ENCODE measurements around the gene CKB. TPM values are rescaled to one million over a fixed set of nuclear protein-coding genes. Genes with fewer than 3 reads are reported as not detected.

The CKB gene
- total and polyA plus RNA-seq, 12 donors = 273 to 1,062 (median 632) TPM

DNA sequence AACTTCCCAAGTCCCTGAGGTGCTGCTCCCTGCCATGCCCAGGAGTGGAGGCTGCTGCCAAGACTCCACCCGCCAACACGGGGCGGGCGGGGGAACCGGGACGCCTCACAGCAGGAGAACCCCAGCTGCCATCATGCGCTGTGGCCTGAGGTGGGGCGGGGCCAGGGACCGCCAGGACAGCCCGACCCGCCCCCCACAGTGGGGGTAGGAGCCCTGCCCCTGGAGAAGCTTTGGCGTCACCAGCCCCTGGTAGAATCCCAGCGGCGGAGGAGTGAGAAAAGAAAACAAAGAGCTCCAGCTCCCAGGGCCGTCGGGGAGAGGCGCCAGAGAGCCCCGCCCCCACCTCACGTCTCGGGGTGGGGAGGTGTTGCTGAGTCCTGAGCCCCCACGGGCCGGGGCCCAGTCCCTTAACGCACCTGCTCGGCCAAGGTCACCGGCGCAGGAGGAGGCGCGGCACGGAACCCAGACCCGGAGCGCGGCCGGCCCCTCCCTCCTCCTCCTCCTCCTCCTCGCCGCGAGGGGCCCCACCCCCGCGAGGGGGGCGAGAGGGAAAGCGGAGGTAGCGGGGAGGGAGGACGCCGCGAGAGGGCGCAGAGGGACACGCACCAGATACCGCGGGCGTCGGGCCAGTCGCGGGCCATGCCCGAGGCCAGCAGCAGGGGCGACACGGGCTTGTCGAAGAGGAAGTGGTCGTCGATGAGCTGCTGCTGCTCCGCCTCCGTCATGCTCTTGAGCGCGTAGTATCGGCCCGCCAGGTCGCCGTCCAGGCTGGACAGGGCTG lies 1.8 kb downstream of the CKB start:
- H3K4me3 ChIP-seq = peak overlapping the region; percentile 48 to 63 (median 60)
- 2 to 6% methylated on average over 57 to 66 of the region's 66 CpGs for WGBS, 2 donors
- H3K27me3 ChIP-seq = peaks cover 0 to 42% (median 0%) of the 10 kb centered on the region in 7 donors
- H3K27ac ChIP-seq = peak overlapping the region; percentile 2 to 87 (median 74)
- H3K9me3 ChIP-seq = no peaks in the 10 kb centered on the region
- ATAC-seq (peak; percentile 28 to 61 (median 54)), DNase-seq (peak; percentile 81 to 86)
- peaks cover 37 to 87% (median 55%) of the 10 kb centered on the region in 9 donors for H3K4me1 ChIP-seq
- intact Hi-C loops (cut with DNase I) = no loop called here
- TF ChIP-seq, protein P1, sequence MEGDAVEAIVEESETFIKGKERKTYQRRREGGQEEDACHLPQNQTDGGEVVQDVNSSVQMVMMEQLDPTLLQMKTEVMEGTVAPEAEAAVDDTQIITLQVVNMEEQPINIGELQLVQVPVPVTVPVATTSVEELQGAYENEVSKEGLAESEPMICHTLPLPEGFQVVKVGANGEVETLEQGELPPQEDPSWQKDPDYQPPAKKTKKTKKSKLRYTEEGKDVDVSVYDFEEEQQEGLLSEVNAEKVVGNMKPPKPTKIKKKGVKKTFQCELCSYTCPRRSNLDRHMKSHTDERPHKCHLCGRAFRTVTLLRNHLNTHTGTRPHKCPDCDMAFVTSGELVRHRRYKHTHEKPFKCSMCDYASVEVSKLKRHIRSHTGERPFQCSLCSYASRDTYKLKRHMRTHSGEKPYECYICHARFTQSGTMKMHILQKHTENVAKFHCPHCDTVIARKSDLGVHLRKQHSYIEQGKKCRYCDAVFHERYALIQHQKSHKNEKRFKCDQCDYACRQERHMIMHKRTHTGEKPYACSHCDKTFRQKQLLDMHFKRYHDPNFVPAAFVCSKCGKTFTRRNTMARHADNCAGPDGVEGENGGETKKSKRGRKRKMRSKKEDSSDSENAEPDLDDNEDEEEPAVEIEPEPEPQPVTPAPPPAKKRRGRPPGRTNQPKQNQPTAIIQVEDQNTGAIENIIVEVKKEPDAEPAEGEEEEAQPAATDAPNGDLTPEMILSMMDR (IDR thresholded peaks at IDR 0.05) = peak; percentile 17 to 73 (median 61)
- no peaks in the 10 kb centered on the region for H3K36me3 ChIP-seq

DNA sequence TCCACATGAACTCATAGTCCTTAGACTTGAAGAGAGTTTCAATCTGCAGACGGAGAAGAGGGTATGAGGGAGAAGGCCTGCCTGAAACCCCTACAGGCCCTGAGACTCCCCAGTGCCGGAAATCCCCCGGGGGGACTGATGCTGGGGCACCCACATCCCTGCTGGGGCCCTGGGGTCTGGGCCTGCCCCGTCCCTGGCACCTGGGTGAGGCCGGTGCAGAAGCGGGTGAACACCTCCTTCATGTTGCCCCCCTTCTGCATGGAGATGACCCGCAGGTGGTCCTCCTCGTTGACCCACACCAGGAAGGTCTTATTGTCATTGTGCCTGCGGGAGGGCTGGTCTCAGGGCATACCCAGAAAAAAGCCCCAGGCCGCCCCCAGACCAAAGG lies 2.4 kb downstream of the CKB start:
- peak overlapping the region in 8 of 10 donors; percentile 48 to 63 (median 60) for H3K4me3 ChIP-seq
- no peaks in the 10 kb centered on the region for H3K36me3 ChIP-seq
- DNase-seq (peak in 1 of 2 donors; percentile 19), ATAC-seq (peak in 1 of 8 donors; percentile 0)
- TF ChIP-seq, protein P1 (IDR thresholded peaks at IDR 0.05) = no peak
- WGBS, 2 donors = 77 to 85% methylated on average over 10 of the region's 10 CpGs
- H3K9me3 ChIP-seq = no peaks in the 10 kb centered on the region
- peaks cover 0 to 42% (median 0%) of the 10 kb centered on the region in 7 donors for H3K27me3 ChIP-seq
- peak overlapping the region in 9 of 10 donors; percentile 2 to 87 (median 75) for H3K27ac ChIP-seq
- intact Hi-C loops (cut with DNase I) = no loop called here
- peaks cover 37 to 82% (median 54%) of the 10 kb centered on the region in 9 donors for H3K4me1 ChIP-seq

DNA sequence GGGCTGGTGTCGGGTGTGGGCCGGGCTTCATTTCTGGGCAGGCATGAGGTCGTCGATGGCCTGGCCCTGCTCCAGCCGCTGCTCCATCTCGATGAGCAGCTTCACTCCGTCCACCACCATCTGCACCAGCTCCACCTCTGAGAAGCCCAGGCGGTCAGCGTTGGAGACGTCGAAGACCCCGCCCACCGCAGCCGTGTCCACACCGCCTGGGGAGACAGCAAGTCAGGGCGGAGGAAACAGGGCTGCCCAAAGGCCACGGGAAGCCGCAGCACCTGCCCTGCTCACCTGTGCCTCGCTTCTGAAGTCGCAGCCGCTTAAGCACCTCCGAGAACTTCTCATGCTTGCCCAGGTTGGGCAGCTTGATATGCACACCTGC lies 2.8 kb downstream of the CKB start:
- Histone ChIP-seq H3K36me3 (no peaks in the 10 kb centered on the region), H3K4me3 (no peak overlapping the region), H3K27me3 (peaks cover 0 to 42% (median 0%) of the 10 kb centered on the region in 7 donors), H3K4me1 (peaks cover 37 to 80% (median 54%) of the 10 kb centered on the region in 9 donors), H3K9me3 (no peaks in the 10 kb centered on the region), H3K27ac (peak overlapping the region in 5 of 10 donors; percentile 53 to 82 (median 67))
- TF ChIP-seq, protein P1 (IDR thresholded peaks at IDR 0.05) = no peak
- DNase-seq (peak in 1 of 2 donors; percentile 32), ATAC-seq (no peak)
- 64 to 72% methylated on average over 22 of the region's 22 CpGs for WGBS, 2 donors
- intact Hi-C loops (cut with DNase I) = loop anchor here in 7 of 10 donors (2.0 kb wide), 1 partner anchor 27 kb away; no protein-coding TSS in a partner anchor

DNA sequence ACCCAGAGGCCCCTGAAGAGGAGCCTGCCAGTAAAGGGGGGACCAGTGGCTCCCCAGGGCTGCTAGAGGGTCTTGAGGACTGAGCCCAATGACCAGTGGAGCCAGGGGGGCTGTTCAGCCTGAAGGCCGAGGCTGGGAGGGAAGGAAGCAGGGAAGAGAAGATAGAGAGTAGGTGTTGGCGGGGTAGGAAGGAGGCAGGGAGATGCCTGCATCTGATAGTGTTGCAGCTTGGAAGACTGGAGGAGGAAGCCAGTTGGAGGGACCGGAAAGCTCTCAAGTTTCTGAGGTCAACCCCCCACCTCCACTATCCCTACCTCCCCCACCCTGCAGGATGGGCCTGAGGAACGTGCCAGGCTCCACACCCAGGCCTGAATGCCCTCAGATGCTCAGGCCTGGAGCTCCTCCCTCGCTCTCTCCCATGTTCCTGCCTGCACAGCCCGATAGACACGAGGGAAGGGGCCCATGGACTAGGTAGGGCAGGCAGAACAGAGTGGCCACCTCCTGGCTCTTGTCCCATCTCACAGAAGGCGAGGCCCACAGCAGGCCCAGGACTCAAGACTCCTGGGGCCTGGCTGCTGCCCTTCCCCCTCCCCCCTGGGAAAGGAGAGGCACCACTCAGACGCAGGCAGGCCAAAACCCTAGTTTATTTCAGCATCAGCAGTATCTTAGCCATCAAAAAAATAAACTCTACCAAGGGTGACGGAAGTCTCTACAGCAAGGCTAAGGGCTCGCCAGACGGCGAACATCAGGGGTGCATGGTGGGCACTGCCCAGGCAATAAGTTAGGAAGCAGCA lies 3.4 kb downstream of the CKB start:
- H3K36me3 ChIP-seq = no peaks in the 10 kb centered on the region
- DNase-seq (no peak), ATAC-seq (peak in 4 of 8 donors; percentile 1 to 3 (median 2))
- peaks cover 37 to 81% (median 54%) of the 10 kb centered on the region in 9 donors for H3K4me1 ChIP-seq
- peaks cover 0 to 39% (median 0%) of the 10 kb centered on the region in 7 donors for H3K27me3 ChIP-seq
- peak overlapping the region in 6 of 10 donors; percentile 36 to 82 (median 51) for H3K27ac ChIP-seq
- TF ChIP-seq, protein P1 (IDR thresholded peaks at IDR 0.05) = no peak
- intact Hi-C loops (cut with DNase I) = loop anchor here in 7 of 10 donors (2.0 kb wide), 1 partner anchor 28 kb away; no protein-coding TSS in a partner anchor
- no peak overlapping the region for H3K4me3 ChIP-seq
- no peaks in the 10 kb centered on the region for H3K9me3 ChIP-seq
- WGBS, 2 donors = 45 to 52% methylated on average over 13 of the region's 13 CpGs
